Fibroblast of lung (primary cell): ENCODE results near the gene PLCH2. TPM values are rescaled to one million over a fixed set of nuclear protein-coding genes. Genes with fewer than 3 reads are reported as not detected.

Experiments used
- DNase-seq, 2 donors: peaks; one replicate each; pipeline versions ENCODE4 v3.0.0 to v3.0.0-alpha.2; 2010; ENCODE audit warnings: low read depth in 2 of 2
- H2AFZ ChIP-seq: 2 replicates; pipeline ENCODE4 v1.5.1; 2012; ENCODE audit warnings: low read length, control low read depth, inconsistent platforms
- H3K27ac ChIP-seq: 2 replicates; pipeline ENCODE4 v1.5.1; 2011; ENCODE audit warnings: low read length, control low read depth; ENCODE audit not compliant: insufficient read depth
- H3K27me3 ChIP-seq: 2 replicates; pipeline ENCODE4 v1.5.1; 2011; ENCODE audit warnings: mild to moderate bottlenecking, low read length; ENCODE audit not compliant: control insufficient read depth, insufficient read depth
- H3K36me3 ChIP-seq: 2 replicates; pipeline ENCODE4 v1.5.1; 2011; ENCODE audit warnings: low read length; ENCODE audit not compliant: control insufficient read depth, insufficient read depth
- H3K4me1 ChIP-seq: 2 replicates; pipeline ENCODE4 v1.5.1; 2011; ENCODE audit warnings: low read length; ENCODE audit not compliant: control insufficient read depth, insufficient read depth; ENCODE audit errors: extremely low read depth
- H3K4me2 ChIP-seq: 2 replicates; pipeline ENCODE4 v1.5.1; 2011; ENCODE audit warnings: low read length, control low read depth; ENCODE audit not compliant: insufficient read depth; ENCODE audit errors: extremely low read depth
- H3K4me3 ChIP-seq, 4 experiments: fragments of 200-600 bp in 1 of 4; sonication (generic) in 1 of 4; replicated peaks in 1 of 4; 2 replicates each; pipeline ENCODE4 v1.5.1; 2011 to 2016; ENCODE audit warnings: low read length in 4 of 4, low read depth in 3 of 4, mild to moderate bottlenecking in 3 of 4, control low read depth in 2 of 4, inconsistent platforms in 1 of 4, mixed read lengths in 1 of 4; ENCODE audit not compliant: insufficient read depth in 1 of 4; ENCODE audit errors: control extremely low read depth in 1 of 4
- H3K79me2 ChIP-seq: 2 replicates; pipeline ENCODE4 v1.5.1; 2012; ENCODE audit warnings: mild to moderate bottlenecking, low read length, inconsistent platforms; ENCODE audit not compliant: control insufficient read depth, insufficient read depth
- H3K9ac ChIP-seq: 2 replicates; pipeline ENCODE4 v1.5.1; 2011; ENCODE audit warnings: mild to moderate bottlenecking, low read length, control low read depth; ENCODE audit not compliant: insufficient read depth
- H3K9me3 ChIP-seq: 2 replicates; pipeline ENCODE4 v1.5.1; 2012; ENCODE audit warnings: low read depth, low read length; ENCODE audit not compliant: control insufficient read depth, insufficient read depth
- H4K20me1 ChIP-seq: 2 replicates; pipeline ENCODE4 v1.5.1; 2011; ENCODE audit warnings: low read length; ENCODE audit not compliant: control insufficient read depth, insufficient read depth; ENCODE audit errors: extremely low read depth
- CTCF ChIP-seq, 2 donors: IDR thresholded peaks in 1 of 2; conservative IDR thresholded peaks in 1 of 2; 1 replicate in 1 of 2; 2 replicates in 1 of 2; pipeline ENCODE4 v1.5.1; 2011 to 2012; ENCODE audit warnings: low read length in 2 of 2, control low read depth in 1 of 2, inconsistent platforms in 1 of 2, low read depth in 1 of 2, mild to moderate bottlenecking in 1 of 2
- EZH2 ChIP-seq: IDR thresholded peaks from 2 replicates; pipeline ENCODE4 v1.5.1; 2012; ENCODE audit warnings: low read length, control low read depth, mild to moderate bottlenecking; ENCODE audit errors: missing control alignments
- polyA plus RNA-seq, 2 donors: library from polyadenylated mRNA; depleted of rRNA in 1 of 2; stranded (reverse) in 1 of 2; unstranded in 1 of 2; fragments of >200 nt; gene quantifications; 2 replicates each; pipeline ENCODE4 v1.2.1, GENCODE V29; 2011 to 2012; ENCODE audit warnings: missing spikeins in 1 of 2
- total RNA-seq: library from RNA; depleted of rRNA; stranded (reverse); fragments of >200 nt; gene quantifications from 2 replicates; pipeline ENCODE4 v1.2.1, GENCODE V29; 2014

Gene PLCH2
- total and polyA plus RNA-seq, 2 donors (not counting 1 experiment from before 2014, with no cell fraction given): 0.02 to 0.17 TPM

GRCh38 chr1:2499986-2500596 lies 24.0 kb downstream of the PLCH2 start:
- Histone ChIP-seq H4K20me1 (no peaks in the 10 kb centered on the region), H3K4me2 (no peak overlapping the region), H3K36me3 (no peaks in the 10 kb centered on the region), H3K4me3 (no peak overlapping the region), H3K9ac (no peak overlapping the region), H3K79me2 (no peaks in the 10 kb centered on the region), H3K4me1 (no peaks in the 10 kb centered on the region), H2AFZ (no peak overlapping the region), H3K9me3 (no peaks in the 10 kb centered on the region), H3K27me3 (peaks cover 23% of the 10 kb centered on the region), H3K27ac (no peak overlapping the region)
- no peak for DNase-seq
- TF ChIP-seq CTCF (conservative IDR thresholded peaks at IDR 0.05 in 1 of 2, IDR thresholded peaks at IDR 0.05 in 1 of 2; ENCODE audit: low read depth in 1 of 2, low read length in 2 of 2): no peak
- TF ChIP-seq EZH2: no peak

DNA sequence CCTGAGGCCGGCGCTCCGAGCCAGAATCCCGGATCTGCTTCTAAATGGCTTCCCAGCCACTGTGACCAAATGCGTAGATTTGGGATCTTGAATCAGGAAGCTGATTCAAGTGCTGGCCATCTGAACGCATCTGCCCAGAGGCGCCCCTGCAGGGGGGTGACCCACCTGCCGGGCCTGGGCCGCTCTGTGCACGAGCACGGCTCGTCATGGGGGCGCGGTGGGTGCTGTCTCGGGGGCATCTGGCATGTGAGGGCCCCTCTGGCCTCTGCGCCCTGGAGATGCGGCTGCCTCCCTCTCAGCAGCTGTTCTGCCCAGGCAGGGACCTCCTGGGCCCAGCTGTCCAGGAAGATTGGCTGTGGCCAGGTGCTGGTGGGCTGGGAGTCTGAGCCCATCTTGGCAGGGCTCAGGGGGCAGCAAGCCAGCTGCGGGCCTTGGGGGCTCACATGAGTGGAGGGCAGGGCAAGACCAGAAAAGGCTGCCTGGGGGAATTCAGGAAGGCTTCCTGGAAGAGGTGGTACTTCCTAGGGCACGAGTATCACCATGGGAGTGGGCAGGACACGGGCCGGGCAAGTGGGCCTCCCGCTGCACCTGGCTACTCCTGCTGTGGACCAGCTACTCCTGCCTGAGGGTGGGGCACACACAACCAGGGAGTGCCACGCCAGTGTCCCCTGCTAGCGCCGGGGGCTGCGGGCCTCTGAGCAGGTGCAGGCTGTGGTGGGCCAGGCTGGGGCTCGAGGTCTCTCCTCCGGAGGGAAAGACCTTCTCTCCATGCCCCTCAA lies 25.1 kb downstream of the PLCH2 start:
- no peak for TF ChIP-seq CTCF (conservative IDR thresholded peaks at IDR 0.05 in 1 of 2, IDR thresholded peaks at IDR 0.05 in 1 of 2; ENCODE audit: low read depth in 1 of 2, low read length in 2 of 2)
- TF ChIP-seq EZH2: no peak
- Histone ChIP-seq H3K4me3 (no peak overlapping the region), H3K4me2 (no peak overlapping the region), H3K27me3 (peaks cover 23% of the 10 kb centered on the region), H2AFZ (no peak overlapping the region), H3K9me3 (no peaks in the 10 kb centered on the region), H3K27ac (no peak overlapping the region), H3K79me2 (no peaks in the 10 kb centered on the region), H3K4me1 (no peaks in the 10 kb centered on the region), H3K36me3 (no peaks in the 10 kb centered on the region), H4K20me1 (no peaks in the 10 kb centered on the region), H3K9ac (no peak overlapping the region)
- DNase-seq: no peak

DNA sequence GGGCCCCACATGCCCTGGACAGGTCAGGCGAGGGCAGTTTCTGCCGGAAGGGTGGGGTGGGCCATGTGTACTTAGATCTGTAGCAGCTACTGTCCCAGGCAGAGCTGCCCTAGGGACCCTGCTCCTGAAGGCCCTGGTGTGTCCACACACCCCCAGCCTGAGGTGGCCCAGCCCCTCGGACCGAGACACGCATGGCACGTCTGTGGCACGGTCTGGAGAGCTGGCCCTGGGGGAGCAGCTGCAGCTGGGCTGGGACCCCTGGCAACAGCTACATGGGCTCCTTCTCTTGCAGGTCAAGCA lies 25.7 kb downstream of the PLCH2 start:
- Histone ChIP-seq H3K4me3 (no peak overlapping the region), H3K36me3 (no peaks in the 10 kb centered on the region), H4K20me1 (no peaks in the 10 kb centered on the region), H3K9me3 (no peaks in the 10 kb centered on the region), H3K27me3 (peaks cover 23% of the 10 kb centered on the region), H3K4me2 (no peak overlapping the region), H2AFZ (no peak overlapping the region), H3K4me1 (peaks cover 3% of the 10 kb centered on the region), H3K79me2 (no peaks in the 10 kb centered on the region), H3K27ac (no peak overlapping the region), H3K9ac (no peak overlapping the region)
- no peak for DNase-seq
- TF ChIP-seq EZH2: no peak
